Stomach smooth muscle (tissue), 2 donors: Measurements from ENCODE around the gene GRK4.
"Not testable (repeated sequence)": the region's sequence is repeated elsewhere in the genome, so short reads cannot be mapped to it uniquely, and the experiment has no call there.

Source experiments
- H3K27ac ChIP-seq: one replicate; pipeline ENCODE4 v1.7.0; 2013; ENCODE audit warnings: mild to moderate bottlenecking, low read length, inconsistent platforms
- H3K27me3 ChIP-seq, 2 donors: one replicate each; pipeline ENCODE4 v1.7.0; 2013; ENCODE audit warnings: low read length in 2 of 2; ENCODE audit not compliant: insufficient read depth in 2 of 2, control insufficient read depth in 1 of 2
- H3K36me3 ChIP-seq, 2 donors: one replicate each; pipeline ENCODE4 v1.7.0; 2013; ENCODE audit warnings: low read length in 2 of 2; ENCODE audit not compliant: control insufficient read depth in 2 of 2, insufficient read depth in 2 of 2
- H3K4me1 ChIP-seq: one replicate; pipeline ENCODE4 v1.7.0; 2013; ENCODE audit warnings: low read length; ENCODE audit not compliant: control insufficient read depth, insufficient read depth
- H3K4me3 ChIP-seq, 2 donors: one replicate each; pipeline ENCODE4 v1.7.0; 2013; ENCODE audit warnings: low read length in 2 of 2
- H3K9ac ChIP-seq, 2 donors: one replicate each; pipeline ENCODE4 v1.7.0; 2013; ENCODE audit warnings: low read length in 2 of 2, mild to moderate bottlenecking in 1 of 2
- H3K9me3 ChIP-seq, 2 donors: one replicate each; pipeline ENCODE4 v1.7.0; 2013; ENCODE audit warnings: low read length in 2 of 2; ENCODE audit not compliant: control insufficient read depth in 2 of 2
- donor health status: healthy.
- donor health status: Pancreatic carcinoma.

Gene GRK4

GRCh38 chr4:2943364-2944090 is 19.8 kb upstream of the GRK4 start:
- no peaks in the 10 kb centered on the region for H3K27me3 ChIP-seq
- H3K9me3 ChIP-seq = no peaks in the 10 kb centered on the region
- H3K4me3 ChIP-seq = no peak overlapping the region
- H3K9ac ChIP-seq = no peak overlapping the region
- H3K36me3 ChIP-seq = peaks cover 55 to 79% of the 10 kb centered on the region in 2 donors
- H3K4me1 ChIP-seq = no peaks in the 10 kb centered on the region
- H3K27ac ChIP-seq = no peak overlapping the region

- Histone ChIP-seq H3K9me3 (no peaks in the 10 kb centered on the region), H3K4me1 (no peaks in the 10 kb centered on the region), H3K36me3 (peaks cover 59 to 77% of the 10 kb centered on the region in 2 donors), H3K27me3 (no peaks in the 10 kb centered on the region), H3K9ac (no peak overlapping the region), H3K4me3 (no peak overlapping the region), H3K27ac (no peak overlapping the region)
Measured at GRCh38 chr4:2944091-2944482, 19.3 kb upstream of the GRK4 start.

- Histone ChIP-seq H3K27ac (no peak overlapping the region), H3K4me3 (no peak overlapping the region), H3K36me3 (peaks cover 64 to 74% of the 10 kb centered on the region in 2 donors), H3K4me1 (no peaks in the 10 kb centered on the region), H3K27me3 (no peaks in the 10 kb centered on the region), H3K9ac (no peak overlapping the region), H3K9me3 (no peaks in the 10 kb centered on the region)
Measured at GRCh38 chr4:2944586-2945526, 18.5 kb upstream of the GRK4 start.

- not testable (repeated sequence) for H3K27me3 ChIP-seq, H3K9ac ChIP-seq, H3K4me1 ChIP-seq, H3K27ac ChIP-seq, H3K4me3 ChIP-seq, H3K9me3 ChIP-seq
- peaks cover 68 to 71% of the 10 kb centered on the region in 2 donors for H3K36me3 ChIP-seq
Measured at GRCh38 chr4:2945619-2946604, 17.5 kb upstream of the GRK4 start.

- Histone ChIP-seq H3K9me3 (no peaks in the 10 kb centered on the region), H3K27ac (no peak overlapping the region), H3K36me3 (peaks cover 64 to 67% of the 10 kb centered on the region in 2 donors), H3K4me1 (peaks cover 2% of the 10 kb centered on the region), H3K4me3 (no peak overlapping the region), H3K27me3 (no peaks in the 10 kb centered on the region), H3K9ac (no peak overlapping the region)
Measured at GRCh38 chr4:2946812-2947600, 16.4 kb upstream of the GRK4 start.

GRCh38 chr4:2947926-2948325 is 15.4 kb upstream of the GRK4 start:
- H3K27ac ChIP-seq = no peak overlapping the region
- peaks cover 2% of the 10 kb centered on the region for H3K4me1 ChIP-seq
- H3K9ac ChIP-seq = no peak overlapping the region
- H3K27me3 ChIP-seq = no peaks in the 10 kb centered on the region
- no peaks in the 10 kb centered on the region for H3K9me3 ChIP-seq
- peaks cover 62 to 70% of the 10 kb centered on the region in 2 donors for H3K36me3 ChIP-seq
- no peak overlapping the region for H3K4me3 ChIP-seq

- H3K9ac ChIP-seq = no peak overlapping the region
- peaks cover 2% of the 10 kb centered on the region for H3K4me1 ChIP-seq
- H3K9me3 ChIP-seq = no peaks in the 10 kb centered on the region
- H3K27me3 ChIP-seq = no peaks in the 10 kb centered on the region
- H3K27ac ChIP-seq = no peak overlapping the region
- H3K4me3 ChIP-seq = no peak overlapping the region
- peaks cover 66 to 70% of the 10 kb centered on the region in 2 donors for H3K36me3 ChIP-seq
Measured at GRCh38 chr4:2948895-2949781, 14.2 kb upstream of the GRK4 start.

GRCh38 chr4:2949782-2950125 is 13.6 kb upstream of the GRK4 start:
- H3K4me1 ChIP-seq = peaks cover 2% of the 10 kb centered on the region
- no peaks in the 10 kb centered on the region for H3K9me3 ChIP-seq
- peaks cover 66 to 69% of the 10 kb centered on the region in 2 donors for H3K36me3 ChIP-seq

GRCh38 chr4:2950221-2950989 is 13.0 kb upstream of the GRK4 start:
- Histone ChIP-seq H3K27me3 (no peaks in the 10 kb centered on the region), H3K36me3 (peaks cover 61 to 64% of the 10 kb centered on the region in 2 donors), H3K4me3 (no peak overlapping the region), H3K9ac (no peak overlapping the region), H3K27ac (no peak overlapping the region), H3K4me1 (peaks cover 2% of the 10 kb centered on the region), H3K9me3 (no peaks in the 10 kb centered on the region)

More at GRCh38 chr4:2949782-2950125, 13.6 kb upstream of the GRK4 start:
- no peak overlapping the region for H3K9ac ChIP-seq
- H3K27ac ChIP-seq = no peak overlapping the region
- no peak overlapping the region for H3K4me3 ChIP-seq
- H3K27me3 ChIP-seq = no peaks in the 10 kb centered on the region
